Hepatocyte (in vitro differentiated cells): ENCODE measurements around the gene LUC7L2. TPM values are rescaled to one million over a fixed set of nuclear protein-coding genes. Genes with fewer than 3 reads are reported as not detected.
"Not testable (repeated sequence)": the region's sequence is repeated elsewhere in the genome, so short reads cannot be mapped to it uniquely, and the experiment has no call there.

Experiments
- DNase-seq: peaks from one replicate; pipeline ENCODE4 v3.0.0-alpha.2; 2016; ENCODE audit warnings: low spot score
- H2AFZ ChIP-seq: fragments of 200-600 bp; sonication (generic); 2 replicates; pipeline ENCODE4 v1.6.0; 2016; ENCODE audit warnings: antibody characterized with exemption, mild to moderate bottlenecking
- H3K27ac ChIP-seq: fragments of 200-600 bp; sonication (generic); 2 replicates; pipeline ENCODE4 v1.5.1; 2016; ENCODE audit warnings: mild to moderate bottlenecking
- H3K27me3 ChIP-seq: fragments of 200-600 bp; sonication (generic); 2 replicates; pipeline ENCODE4 v1.6.1; 2016
- H3K36me3 ChIP-seq: fragments of 200-600 bp; sonication (generic); replicated peaks from 2 replicates; pipeline ENCODE4 v1.5.1; 2016; ENCODE audit warnings: low read depth; ENCODE audit not compliant: insufficient read depth
- H3K4me1 ChIP-seq: fragments of 200-600 bp; sonication (generic); 2 replicates; pipeline ENCODE4 v1.5.1; 2016; ENCODE audit warnings: mild to moderate bottlenecking, moderate library complexity; ENCODE audit not compliant: insufficient read depth
- H3K4me2 ChIP-seq: fragments of 200-600 bp; sonication (generic); 2 replicates; pipeline ENCODE4 v1.6.0; 2016
- H3K4me3 ChIP-seq: fragments of 200-600 bp; sonication (generic); 2 replicates; pipeline ENCODE4 v1.5.1; 2016; ENCODE audit warnings: mild to moderate bottlenecking
- H3K79me2 ChIP-seq: fragments of 200-600 bp; sonication (generic); 2 replicates; pipeline ENCODE4 v1.6.0; 2017; ENCODE audit warnings: mild to moderate bottlenecking
- H3K9me2 ChIP-seq: fragments of 200-600 bp; sonication (generic); replicated peaks from 2 replicates; pipeline ENCODE4 v1.6.0; 2017; ENCODE audit warnings: mild to moderate bottlenecking; ENCODE audit not compliant: insufficient read depth
- H3K9me3 ChIP-seq: fragments of 200-600 bp; sonication (generic); 2 replicates; pipeline ENCODE4 v1.5.1; 2016; ENCODE audit warnings: low read depth, mild to moderate bottlenecking
- H4K20me1 ChIP-seq: fragments of 200-600 bp; sonication (generic); 2 replicates; pipeline ENCODE4 v1.6.0; 2016; ENCODE audit warnings: mild to moderate bottlenecking; ENCODE audit not compliant: insufficient read depth, poor library complexity, severe bottlenecking
- EZH2 ChIP-seq: fragments of 200-600 bp; sonication (generic); IDR thresholded peaks from 2 replicates; pipeline ENCODE4 v1.6.1; 2016; ENCODE audit warnings: antibody characterized with exemption, mild to moderate bottlenecking, borderline replicate concordance
- EZH2phosphoT487 ChIP-seq: fragments of 200-600 bp; sonication (generic); IDR thresholded peaks from one replicate; pipeline ENCODE4 v1.6.1; 2018; ENCODE audit warnings: antibody characterized with exemption, mild to moderate bottlenecking, low read depth, moderate library complexity; ENCODE audit not compliant: unreplicated experiment, severe bottlenecking
- WGBS: methylation state at CpG from one replicate; pipeline ENCODE4 v1.1.6; 2016; ENCODE audit warnings: low lambda C conversion rate; ENCODE audit errors: missing lambda C conversion rate; 5-methylcytosine and 5-hydroxymethylcytosine counted together
- polyA plus RNA-seq: library from polyadenylated mRNA; unstranded; fragments of >200 nt; fragmentation: Nextera tagmentation; extraction: Ambion mirVana; gene quantifications from 2 replicates; pipeline ENCODE4 v1.2.1, GENCODE V29; 2016
- total RNA-seq: library from RNA; depleted of rRNA; stranded (reverse); fragments of >200 nt; gene quantifications from 2 replicates; pipeline ENCODE4 v1.2.3, GENCODE V29; 2014
- TF ChIP-seq, protein P1 (sequence below): fragments of 200-600 bp; sonication (generic); IDR thresholded peaks from 2 replicates; pipeline ENCODE4 v1.5.1; 2016; ENCODE audit warnings: antibody characterized with exemption, mild to moderate bottlenecking; ENCODE audit not compliant: poor library complexity

The LUC7L2 gene, protein sequence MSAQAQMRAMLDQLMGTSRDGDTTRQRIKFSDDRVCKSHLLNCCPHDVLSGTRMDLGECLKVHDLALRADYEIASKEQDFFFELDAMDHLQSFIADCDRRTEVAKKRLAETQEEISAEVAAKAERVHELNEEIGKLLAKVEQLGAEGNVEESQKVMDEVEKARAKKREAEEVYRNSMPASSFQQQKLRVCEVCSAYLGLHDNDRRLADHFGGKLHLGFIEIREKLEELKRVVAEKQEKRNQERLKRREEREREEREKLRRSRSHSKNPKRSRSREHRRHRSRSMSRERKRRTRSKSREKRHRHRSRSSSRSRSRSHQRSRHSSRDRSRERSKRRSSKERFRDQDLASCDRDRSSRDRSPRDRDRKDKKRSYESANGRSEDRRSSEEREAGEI
- total RNA-seq, result 75.1 and 76.4 TPM in 2 replicates
- 68.6 and 75.3 TPM in 2 replicates for polyA plus RNA-seq

DNA sequence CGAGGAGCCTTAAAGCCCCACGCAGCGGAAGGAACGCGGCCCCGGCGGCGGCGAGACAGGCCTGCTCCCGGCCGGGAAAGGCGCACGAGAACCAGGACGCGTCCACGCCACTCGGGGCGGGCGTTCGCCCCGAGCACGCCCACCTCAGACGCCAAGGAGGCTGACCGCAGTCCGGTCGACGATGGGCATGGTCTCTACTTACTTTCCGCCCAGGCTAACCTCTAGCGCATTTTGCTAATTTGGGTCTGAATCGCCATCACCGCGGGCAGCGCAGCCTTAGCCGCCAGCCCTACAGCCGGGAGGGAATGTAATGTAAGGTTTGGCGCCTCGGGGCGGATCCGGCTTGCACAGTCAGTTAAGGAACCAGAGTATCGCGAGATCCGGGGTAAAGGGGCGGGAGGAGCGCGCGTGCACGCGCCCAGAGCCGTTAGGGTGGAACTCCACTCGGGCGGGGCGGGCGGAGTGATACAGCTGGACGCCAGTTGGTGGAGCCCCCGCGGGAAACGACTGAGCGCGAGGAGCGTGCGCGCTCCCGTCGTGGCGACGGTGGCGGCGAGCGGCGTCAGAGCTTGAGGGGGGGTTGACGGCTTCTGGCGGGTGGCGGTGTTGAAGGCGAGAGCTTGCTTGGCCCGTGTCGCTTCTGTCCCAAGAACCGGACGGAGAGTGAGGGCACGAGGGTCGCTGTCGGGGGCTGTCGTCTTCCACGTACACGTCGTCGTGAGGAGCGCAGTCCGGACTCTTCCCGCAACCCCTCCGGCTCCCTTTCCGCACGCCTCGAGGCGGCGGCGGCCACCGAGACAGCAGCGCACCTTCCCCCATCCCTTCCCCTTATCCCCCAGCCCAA is at the start of gene LUC7L2:
TSS of gene LUC7L2 (plus strand) at position 529 of the 844 bp plus-strand sequence. CDS start 368 bp downstream, outside the sequence.
- Histone ChIP-seq H4K20me1 (peaks cover 37% of the 10 kb centered on the region), H2AFZ (peak within 1 kb of the TSS; percentile 72), H3K9me3 (no peaks in the 10 kb centered on the region), H3K79me2 (peaks cover 62% of the 10 kb centered on the region), H3K4me1 (peaks cover 11% of the 10 kb centered on the region), H3K36me3 (no peaks in the 10 kb centered on the region), H3K9me2 (no peaks in the 10 kb centered on the region), H3K4me2 (peak within 1 kb of the TSS; percentile 83), H3K4me3 (peak within 1 kb of the TSS; percentile 66), H3K27ac (peak within 1 kb of the TSS; percentile 100), H3K27me3 (no peaks in the 10 kb centered on the region)
- WGBS, result under 1% methylated on average over 91 of the region's 98 CpGs
- TF ChIP-seq, protein P1, sequence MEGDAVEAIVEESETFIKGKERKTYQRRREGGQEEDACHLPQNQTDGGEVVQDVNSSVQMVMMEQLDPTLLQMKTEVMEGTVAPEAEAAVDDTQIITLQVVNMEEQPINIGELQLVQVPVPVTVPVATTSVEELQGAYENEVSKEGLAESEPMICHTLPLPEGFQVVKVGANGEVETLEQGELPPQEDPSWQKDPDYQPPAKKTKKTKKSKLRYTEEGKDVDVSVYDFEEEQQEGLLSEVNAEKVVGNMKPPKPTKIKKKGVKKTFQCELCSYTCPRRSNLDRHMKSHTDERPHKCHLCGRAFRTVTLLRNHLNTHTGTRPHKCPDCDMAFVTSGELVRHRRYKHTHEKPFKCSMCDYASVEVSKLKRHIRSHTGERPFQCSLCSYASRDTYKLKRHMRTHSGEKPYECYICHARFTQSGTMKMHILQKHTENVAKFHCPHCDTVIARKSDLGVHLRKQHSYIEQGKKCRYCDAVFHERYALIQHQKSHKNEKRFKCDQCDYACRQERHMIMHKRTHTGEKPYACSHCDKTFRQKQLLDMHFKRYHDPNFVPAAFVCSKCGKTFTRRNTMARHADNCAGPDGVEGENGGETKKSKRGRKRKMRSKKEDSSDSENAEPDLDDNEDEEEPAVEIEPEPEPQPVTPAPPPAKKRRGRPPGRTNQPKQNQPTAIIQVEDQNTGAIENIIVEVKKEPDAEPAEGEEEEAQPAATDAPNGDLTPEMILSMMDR, result no peak
- TF ChIP-seq EZH2phosphoT487 (no peak), EZH2 (no peak)
- peak; percentile 100 for DNase-seq

DNA sequence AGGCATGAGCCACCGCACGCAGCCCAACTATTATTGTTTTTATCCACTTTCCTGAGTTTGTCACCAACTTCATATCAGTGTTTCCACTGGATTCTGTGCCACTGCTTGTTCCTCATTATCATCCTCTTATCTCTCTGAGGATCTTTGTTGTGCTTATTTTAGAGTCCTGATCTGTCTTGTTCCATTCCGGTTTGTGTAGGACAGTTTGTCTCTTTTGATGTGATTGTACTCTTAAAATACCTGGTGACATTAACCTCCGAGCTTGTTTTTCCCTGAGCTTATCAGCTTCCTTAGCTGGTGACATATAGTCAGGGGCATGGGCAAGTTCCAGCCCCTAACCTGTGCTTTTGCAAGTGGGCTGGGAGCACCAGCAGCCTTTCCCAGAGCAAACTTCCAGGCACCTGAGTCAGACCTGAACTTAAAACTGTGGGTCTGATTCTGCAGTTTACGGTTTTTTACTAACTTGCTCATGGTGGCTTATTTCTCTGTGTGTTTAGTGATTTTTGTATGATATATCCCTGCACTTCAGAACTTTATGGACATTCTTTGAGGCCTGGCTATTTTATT is 41.7 kb upstream of the LUC7L2 start:
- no peaks in the 10 kb centered on the region for H3K9me3 ChIP-seq
- H3K79me2 ChIP-seq, result no peaks in the 10 kb centered on the region
- H2AFZ ChIP-seq, result no peak overlapping the region
- WGBS, result 62% methylated on average over 5 of the region's 5 CpGs
- no peaks in the 10 kb centered on the region for H3K9me2 ChIP-seq
- no peaks in the 10 kb centered on the region for H3K36me3 ChIP-seq
- H3K27ac ChIP-seq, result peak overlapping the region; percentile 75
- no peak for DNase-seq
- H3K4me3 ChIP-seq, result no peak overlapping the region
- H4K20me1 ChIP-seq, result no peaks in the 10 kb centered on the region
- H3K4me1 ChIP-seq, result no peaks in the 10 kb centered on the region
- TF ChIP-seq, protein P1, result no peak
- TF ChIP-seq EZH2 (no peak), EZH2phosphoT487 (no peak)
- no peak overlapping the region for H3K4me2 ChIP-seq
- H3K27me3 ChIP-seq, result no peaks in the 10 kb centered on the region

DNA sequence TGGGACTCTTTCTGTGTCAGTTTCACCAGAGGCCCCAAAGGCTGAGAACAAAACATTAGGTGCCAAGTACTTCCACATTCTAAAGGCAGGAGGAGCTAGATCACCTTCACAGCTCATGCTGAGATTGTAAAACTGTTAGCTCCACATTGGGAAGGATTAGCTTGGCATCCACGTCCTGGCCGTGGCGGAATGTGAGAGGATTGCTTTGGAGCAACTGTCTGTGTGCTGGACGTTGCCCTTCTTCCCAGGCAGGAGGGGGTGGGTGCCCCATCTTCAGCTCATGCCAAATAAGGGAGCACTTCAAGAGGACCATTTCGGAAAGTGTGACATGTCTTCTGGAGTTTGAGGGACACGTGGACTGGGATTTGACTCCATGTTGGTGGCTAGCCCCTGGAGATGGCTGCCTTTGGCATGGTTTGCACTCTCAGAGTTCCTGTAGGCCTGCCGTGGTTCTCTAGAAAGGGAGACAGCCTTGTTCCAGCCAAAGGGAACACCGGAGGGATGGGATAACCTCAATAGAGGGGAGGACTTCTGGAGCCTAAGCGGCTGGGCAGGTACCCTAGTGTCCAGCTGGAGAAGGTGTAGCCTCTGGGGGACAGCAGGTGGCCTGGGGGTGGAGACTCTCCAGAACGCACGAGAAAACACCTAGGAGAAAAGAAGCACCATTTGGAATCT is 38.5 kb upstream of the LUC7L2 start:
- Histone ChIP-seq H3K27ac (no peak overlapping the region), H3K27me3 (no peaks in the 10 kb centered on the region), H2AFZ (no peak overlapping the region), H3K9me3 (no peaks in the 10 kb centered on the region), H3K36me3 (no peaks in the 10 kb centered on the region), H3K4me2 (no peak overlapping the region), H3K4me3 (no peak overlapping the region), H4K20me1 (no peaks in the 10 kb centered on the region), H3K9me2 (no peaks in the 10 kb centered on the region), H3K79me2 (no peaks in the 10 kb centered on the region), H3K4me1 (no peaks in the 10 kb centered on the region)
- TF ChIP-seq EZH2phosphoT487 (no peak), EZH2 (no peak)
- TF ChIP-seq, protein P1, result peak; percentile 38
- peak; percentile 43 for DNase-seq
- WGBS, result 69% methylated on average over 11 of the region's 11 CpGs

DNA sequence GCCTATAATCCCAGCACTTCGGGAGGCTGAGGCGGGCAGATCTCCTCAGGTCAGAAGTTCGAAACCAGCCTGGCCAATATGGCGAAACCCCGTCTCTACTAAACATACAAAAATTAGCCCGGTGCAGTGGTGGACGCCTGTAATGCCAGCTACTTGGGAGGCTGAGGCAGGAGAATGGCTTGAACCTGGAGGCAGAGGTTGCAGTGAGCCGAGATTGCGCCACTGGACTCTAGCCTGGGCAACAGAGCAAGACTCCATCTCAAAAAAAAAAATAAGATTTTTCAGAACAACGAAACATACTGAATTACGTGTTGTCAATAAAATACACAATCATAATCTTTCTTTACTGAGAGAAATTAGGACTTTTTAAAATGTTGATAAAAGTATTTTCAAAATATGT is 35.0 kb upstream of the LUC7L2 start:
- not testable (repeated sequence) for H3K4me2 ChIP-seq, H3K9me3 ChIP-seq, H3K4me3 ChIP-seq, H3K79me2 ChIP-seq, H3K27me3 ChIP-seq, H3K36me3 ChIP-seq, DNase-seq, H3K4me1 ChIP-seq, H2AFZ ChIP-seq, H4K20me1 ChIP-seq, H3K27ac ChIP-seq, H3K9me2 ChIP-seq
- 97% methylated on average over 11 of the region's 11 CpGs for WGBS
